Kidney epithelial cell (primary cell): Measurements from ENCODE around the gene KRTAP19-2. TPM values are rescaled to one million over a fixed set of nuclear protein-coding genes. Genes with fewer than 3 reads are reported as not detected.

ENCODE experiments used
- DNase-seq: peaks from one replicate; pipeline ENCODE4 v3.0.0-alpha.2; 2010; ENCODE audit warnings: low read depth
- H3K27me3 ChIP-seq: 2 replicates; pipeline ENCODE4 v1.6.0; 2011; ENCODE audit warnings: low read length; ENCODE audit not compliant: control insufficient read depth, insufficient read depth
- H3K36me3 ChIP-seq: 2 replicates; pipeline ENCODE4 v1.5.1; 2011; ENCODE audit warnings: low read length; ENCODE audit not compliant: control insufficient read depth, insufficient read depth
- H3K4me3 ChIP-seq: 2 replicates; pipeline ENCODE4 v1.5.1; 2011; ENCODE audit warnings: low read depth, mild to moderate bottlenecking, control low read depth, low read length
- CTCF ChIP-seq: IDR thresholded peaks from 2 replicates; pipeline ENCODE4 v1.5.1; 2011; ENCODE audit warnings: mild to moderate bottlenecking, moderate library complexity, low read length, control low read depth, inconsistent platforms; ENCODE audit not compliant: insufficient read depth, poor library complexity, severe bottlenecking
- total RNA-seq: library from RNA; depleted of rRNA; stranded (reverse); fragments of >200 nt; gene quantifications from 2 replicates; pipeline ENCODE4 v1.2.3, GENCODE V29; 2015

The KRTAP19-2 gene
- total RNA-seq, 1 donor from 2014 or later = not detected

DNA sequence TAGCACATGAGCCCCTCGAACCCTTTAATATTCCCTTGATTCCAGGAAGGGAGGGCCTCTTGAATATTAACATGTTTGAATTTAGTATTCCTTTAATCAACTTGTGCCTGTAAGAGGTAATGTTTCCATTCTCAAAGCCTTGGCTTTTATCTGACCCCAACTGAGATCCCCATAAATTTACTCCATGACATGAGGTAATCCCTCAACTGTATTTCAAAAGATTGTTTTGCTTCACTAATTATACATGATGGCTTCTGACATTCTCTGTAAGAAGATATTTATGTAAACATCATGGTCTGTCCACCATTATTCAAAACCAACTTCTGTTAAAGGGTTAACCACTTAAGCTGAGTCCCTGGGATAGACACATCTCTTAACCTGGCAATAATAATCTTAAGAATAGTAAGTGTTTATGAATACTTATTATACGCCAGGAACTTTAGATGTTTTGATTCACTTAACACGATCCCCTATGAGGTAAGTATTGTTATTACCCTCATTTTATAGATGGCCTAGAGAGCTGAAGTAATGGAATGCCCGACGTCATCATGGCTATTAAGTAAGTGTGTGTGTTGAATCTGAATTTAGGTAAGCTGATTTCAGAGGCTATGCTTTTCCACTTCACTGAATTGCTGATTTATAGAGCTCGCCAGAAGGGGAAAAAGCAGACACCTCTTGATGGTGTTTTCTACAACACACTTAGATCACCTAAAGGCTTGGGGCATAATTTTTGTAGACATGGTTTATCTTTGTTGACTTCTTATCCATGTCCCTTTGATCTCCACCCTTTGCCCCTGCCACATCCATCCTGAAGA, 18.1 kb downstream of the KRTAP19-2 start:
- Histone ChIP-seq H3K27me3 (no peaks in the 10 kb centered on the region), H3K4me3 (no peak overlapping the region), H3K36me3 (no peaks in the 10 kb centered on the region)
- DNase-seq = no peak
- TF ChIP-seq CTCF = no peak

GRCh38 chr21:30463713-30464112, 23.5 kb downstream of the KRTAP19-2 start:
- peak; percentile 63 for TF ChIP-seq CTCF
- no peaks in the 10 kb centered on the region for H3K27me3 ChIP-seq
- H3K4me3 ChIP-seq = no peak overlapping the region
- DNase-seq = no peak
- no peaks in the 10 kb centered on the region for H3K36me3 ChIP-seq

DNA sequence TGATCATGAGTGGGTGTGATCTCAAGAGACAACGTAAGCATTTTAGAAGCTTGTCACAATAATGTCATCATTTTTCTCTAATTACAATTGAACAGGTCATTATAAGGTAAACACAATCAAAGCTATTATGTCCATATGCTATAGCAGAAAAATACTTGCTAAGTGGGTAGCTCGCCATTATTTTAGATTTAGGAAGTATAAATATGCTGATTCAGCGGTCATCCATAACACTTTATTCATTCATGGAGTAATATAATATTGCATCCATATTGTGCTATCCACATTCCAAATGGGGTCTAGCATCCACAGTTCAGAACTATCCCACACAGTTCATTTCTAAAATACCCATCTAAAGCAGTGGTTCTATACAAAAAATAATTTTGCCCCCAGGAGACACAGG, 38.7 kb downstream of the KRTAP19-2 start:
- TF ChIP-seq CTCF = no peak
- H3K36me3 ChIP-seq = no peaks in the 10 kb centered on the region
- no peaks in the 10 kb centered on the region for H3K27me3 ChIP-seq
- H3K4me3 ChIP-seq = no peak overlapping the region
- no peak for DNase-seq

DNA sequence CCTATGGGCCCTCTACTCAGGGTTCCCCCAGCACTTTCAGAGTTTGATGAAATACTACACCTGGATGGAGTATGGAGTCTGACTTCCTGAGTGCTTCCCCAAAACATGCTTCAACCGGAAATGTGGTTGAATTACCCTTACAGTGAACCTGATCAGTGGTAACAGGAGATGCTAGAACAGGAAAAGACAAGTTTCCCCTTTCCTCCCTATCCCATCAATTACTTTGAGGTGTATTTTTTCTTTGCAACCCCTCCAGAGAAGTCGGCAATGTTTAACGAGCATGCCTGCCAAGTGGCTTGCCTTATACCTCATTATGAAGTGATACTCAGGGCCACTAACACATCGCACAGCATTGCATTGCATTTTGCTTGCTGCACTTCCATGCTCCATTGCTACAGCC, 40.2 kb downstream of the KRTAP19-2 start:
- Histone ChIP-seq H3K36me3 (no peaks in the 10 kb centered on the region), H3K4me3 (no peak overlapping the region), H3K27me3 (no peaks in the 10 kb centered on the region)
- DNase-seq = no peak
- TF ChIP-seq CTCF = no peak

- no peak for TF ChIP-seq CTCF
- no peak for DNase-seq
These were observed 43.0 kb downstream of the KRTAP19-2 start for GRCh38 chr21:30444204-30444603.

DNA sequence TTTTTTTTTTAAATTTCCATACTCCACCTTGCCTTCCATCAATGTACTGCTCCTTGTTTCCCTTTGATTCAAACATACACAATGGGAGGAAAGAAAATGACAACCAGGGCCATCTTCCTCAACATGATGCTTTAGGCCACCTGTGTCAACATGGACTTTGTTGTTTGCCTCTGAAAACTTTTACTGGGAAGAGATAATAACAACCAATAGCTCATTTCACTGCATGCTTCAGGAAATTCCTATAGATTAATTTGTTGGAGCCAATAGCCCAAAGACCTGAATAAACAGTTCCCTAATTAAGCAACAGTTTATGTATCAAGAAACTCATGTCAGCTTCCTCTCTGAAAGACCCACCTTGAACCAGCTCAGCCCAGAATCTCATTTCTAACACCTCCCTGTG, 44.0 kb downstream of the KRTAP19-2 start:
- DNase-seq = no peak
- H3K36me3 ChIP-seq = no peaks in the 10 kb centered on the region
- TF ChIP-seq CTCF = no peak
- H3K4me3 ChIP-seq = no peak overlapping the region
- no peaks in the 10 kb centered on the region for H3K27me3 ChIP-seq

More at GRCh38 chr21:30444204-30444603, 43.0 kb downstream of the KRTAP19-2 start:
- no peaks in the 10 kb centered on the region for H3K27me3 ChIP-seq
- H3K4me3 ChIP-seq = no peak overlapping the region
- H3K36me3 ChIP-seq = no peaks in the 10 kb centered on the region
